ENCODE measurements around the gene TCP11. TPM values are rescaled to one million over a fixed set of nuclear protein-coding genes. Genes with fewer than 3 reads are reported as not detected.

The TCP11 gene
- total RNA-seq, 1 donor from 2014 or later, result not detected

- Histone ChIP-seq H3K4me3 (no peak overlapping the region), H3K27me3 (ENCODE audit: low read depth) (no peaks in the 10 kb centered on the region), H3K27ac (replicated peaks) (no peak overlapping the region), H3K9me3 (replicated peaks) (peaks cover 12% of the 10 kb centered on the region), H3K36me3 (no peaks in the 10 kb centered on the region), H3K4me1 (no peaks in the 10 kb centered on the region)
- DNase-seq, result no peak
- TF ChIP-seq CTCF (IDR thresholded peaks at IDR 0.05; ENCODE audit: borderline replicate concordance), result no peak
- intact Hi-C loops (cut with micrococcal nuclease), result no loop called here
Measured at GRCh38 chr6:35105078-35105477, 36.1 kb downstream of the TCP11 start.

GRCh38 chr6:35099116-35099515 is 42.0 kb downstream of the TCP11 start:
- TF ChIP-seq CTCF (IDR thresholded peaks at IDR 0.05; ENCODE audit: borderline replicate concordance), result no peak
- no peak overlapping the region for H3K4me3 ChIP-seq
- DNase-seq, result no peak
- H3K36me3 ChIP-seq, result no peaks in the 10 kb centered on the region
- no peaks in the 10 kb centered on the region for H3K27me3 ChIP-seq (ENCODE audit: low read depth)
- intact Hi-C loops (cut with micrococcal nuclease), result no loop called here
- H3K9me3 ChIP-seq (replicated peaks), result no peaks in the 10 kb centered on the region
- peaks cover 19% of the 10 kb centered on the region for H3K4me1 ChIP-seq
- H3K27ac ChIP-seq (replicated peaks), result no peak overlapping the region

GRCh38 chr6:35096129-35096862 is 44.8 kb downstream of the TCP11 start:
- H3K27me3 ChIP-seq (ENCODE audit: low read depth), result no peaks in the 10 kb centered on the region
- intact Hi-C loops (cut with micrococcal nuclease), result no loop called here
- no peaks in the 10 kb centered on the region for H3K36me3 ChIP-seq
- DNase-seq, result no peak
- no peak overlapping the region for H3K4me3 ChIP-seq
- no peaks in the 10 kb centered on the region for H3K9me3 ChIP-seq (replicated peaks)
- H3K27ac ChIP-seq (replicated peaks), result peak overlapping the region; percentile 56
- H3K4me1 ChIP-seq, result peaks cover 41% of the 10 kb centered on the region
- no peak for TF ChIP-seq CTCF (IDR thresholded peaks at IDR 0.05; ENCODE audit: borderline replicate concordance)

- TF ChIP-seq CTCF (IDR thresholded peaks at IDR 0.05; ENCODE audit: borderline replicate concordance), result no peak
- peaks cover 17% of the 10 kb centered on the region for H3K36me3 ChIP-seq
- H3K4me3 ChIP-seq, result no peak overlapping the region
- H3K27ac ChIP-seq (replicated peaks), result no peak overlapping the region
- no peaks in the 10 kb centered on the region for H3K27me3 ChIP-seq (ENCODE audit: low read depth)
- intact Hi-C loops (cut with micrococcal nuclease), result no loop called here
- H3K9me3 ChIP-seq (replicated peaks), result no peaks in the 10 kb centered on the region
- H3K4me1 ChIP-seq, result peaks cover 53% of the 10 kb centered on the region
- DNase-seq, result no peak
Measured at GRCh38 chr6:35094183-35094582, 47.0 kb downstream of the TCP11 start.

- TF ChIP-seq CTCF (IDR thresholded peaks at IDR 0.05; ENCODE audit: borderline replicate concordance), result no peak
- no peaks in the 10 kb centered on the region for H3K27me3 ChIP-seq (ENCODE audit: low read depth)
- H3K36me3 ChIP-seq, result peaks cover 21% of the 10 kb centered on the region
- no peak for DNase-seq
- H3K27ac ChIP-seq (replicated peaks), result no peak overlapping the region
- peaks cover 57% of the 10 kb centered on the region for H3K4me1 ChIP-seq
- H3K9me3 ChIP-seq (replicated peaks), result no peaks in the 10 kb centered on the region
- no peak overlapping the region for H3K4me3 ChIP-seq
- intact Hi-C loops (cut with micrococcal nuclease), result no loop called here
Measured at GRCh38 chr6:35093783-35094182, 47.4 kb downstream of the TCP11 start.
